Lower leg skin (tissue), 4 donors: ENCODE results near the gene ARHGEF1. TPM values are rescaled to one million over a fixed set of nuclear protein-coding genes. Genes with fewer than 3 reads are reported as not detected.

Experiments
- DNase-seq, 2 donors: peaks; one replicate each; pipeline ENCODE4 v3.0.0-alpha.2; 2019; ENCODE audit warnings: low spot score in 2 of 2
- H3K4me3 ChIP-seq: fragments of 200-600 bp; sonication (generic); 2 replicates; pipeline ENCODE4 v1.5.1; 2017; ENCODE audit warnings: mild to moderate bottlenecking, low read depth; ENCODE audit not compliant: poor library complexity, severe bottlenecking
- POLR2A ChIP-seq, 2 donors: fragments of 450-650 bp; IDR thresholded peaks; one replicate each; pipeline ENCODE4 v1.6.1; 2016 to 2017; ENCODE audit warnings: antibody characterized with exemption in 2 of 2, mild to moderate bottlenecking in 1 of 2, moderate library complexity in 1 of 2
- WGBS, 2 donors: methylation state at CpG; one replicate each; pipeline ENCODE4 v1.1.5; 2018; 5-methylcytosine and 5-hydroxymethylcytosine counted together
- intact Hi-C: fragments of 100-400 bp; cut with DNase I; formaldehyde crosslinking; loops from one replicate; pipeline ENCODE4 v1.15.0; 2023; ENCODE audit warnings: low total_unique reads
- total RNA-seq, 4 donors: library from RNA; depleted of rRNA; stranded (reverse); fragments of >200 nt; gene quantifications; one replicate each; pipeline ENCODE4 v1.1.0, GENCODE V29; 2016
- TF ChIP-seq, protein P1 (sequence below), 3 donors: fragments of 450-650 bp; IDR thresholded peaks; one replicate each; pipeline ENCODE4 v1.5.1; 2016; ENCODE audit warnings: antibody characterized with exemption in 3 of 3, mild to moderate bottlenecking in 3 of 3, moderate library complexity in 2 of 3

ARHGEF1 gene
- total RNA-seq, 4 donors from 2014 or later = 56.9 to 94.3 (median 68.7) TPM

DNA sequence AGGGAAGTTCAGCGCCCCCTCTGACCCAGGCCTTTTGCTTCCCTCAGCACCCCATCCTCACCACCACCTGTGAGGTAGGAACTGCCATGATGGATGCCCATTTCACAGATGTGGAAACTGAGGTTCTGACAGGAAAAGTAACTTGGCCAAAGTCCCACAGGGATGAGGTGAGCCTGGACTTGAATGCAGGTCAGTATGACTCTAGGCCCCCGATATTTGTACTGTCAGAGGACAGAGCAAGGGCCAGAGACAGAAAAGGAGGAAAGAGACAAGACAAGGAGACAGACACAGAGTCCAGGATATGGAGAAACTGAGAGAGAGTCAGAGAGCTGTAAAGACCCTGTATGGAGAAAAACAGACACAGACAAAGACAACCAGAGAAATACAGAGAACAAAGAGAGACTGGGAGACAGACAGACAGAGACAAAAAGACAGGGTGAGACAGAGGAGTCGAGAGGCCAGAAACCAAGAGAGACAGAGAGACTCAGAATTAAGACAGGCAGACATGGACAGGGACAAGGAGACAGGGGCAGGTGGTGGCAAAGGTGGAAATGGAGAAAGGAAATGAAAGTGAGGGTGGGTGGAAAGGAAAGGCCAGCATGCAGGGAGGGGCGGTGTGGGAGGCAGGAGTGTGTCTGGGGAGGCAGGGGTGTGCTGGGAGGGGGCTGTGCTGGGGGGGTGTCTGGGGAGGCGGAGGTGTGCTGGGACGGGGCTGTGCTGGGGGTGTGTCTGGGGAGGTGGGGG lies 40.2 kb downstream of the ARHGEF1 start:
- no peak overlapping the region for H3K4me3 ChIP-seq
- whole genome bisulfite sequencing, 2 donors = 30 to 42% methylated on average over 4 of the region's 6 CpGs
- no peak for TF ChIP-seq POLR2A (IDR thresholded peaks at IDR 0.05)
- TF ChIP-seq, protein P1, sequence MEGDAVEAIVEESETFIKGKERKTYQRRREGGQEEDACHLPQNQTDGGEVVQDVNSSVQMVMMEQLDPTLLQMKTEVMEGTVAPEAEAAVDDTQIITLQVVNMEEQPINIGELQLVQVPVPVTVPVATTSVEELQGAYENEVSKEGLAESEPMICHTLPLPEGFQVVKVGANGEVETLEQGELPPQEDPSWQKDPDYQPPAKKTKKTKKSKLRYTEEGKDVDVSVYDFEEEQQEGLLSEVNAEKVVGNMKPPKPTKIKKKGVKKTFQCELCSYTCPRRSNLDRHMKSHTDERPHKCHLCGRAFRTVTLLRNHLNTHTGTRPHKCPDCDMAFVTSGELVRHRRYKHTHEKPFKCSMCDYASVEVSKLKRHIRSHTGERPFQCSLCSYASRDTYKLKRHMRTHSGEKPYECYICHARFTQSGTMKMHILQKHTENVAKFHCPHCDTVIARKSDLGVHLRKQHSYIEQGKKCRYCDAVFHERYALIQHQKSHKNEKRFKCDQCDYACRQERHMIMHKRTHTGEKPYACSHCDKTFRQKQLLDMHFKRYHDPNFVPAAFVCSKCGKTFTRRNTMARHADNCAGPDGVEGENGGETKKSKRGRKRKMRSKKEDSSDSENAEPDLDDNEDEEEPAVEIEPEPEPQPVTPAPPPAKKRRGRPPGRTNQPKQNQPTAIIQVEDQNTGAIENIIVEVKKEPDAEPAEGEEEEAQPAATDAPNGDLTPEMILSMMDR (IDR thresholded peaks at IDR 0.05) = no peak
- DNase-seq = no peak
- intact Hi-C loops = no loop called here

DNA sequence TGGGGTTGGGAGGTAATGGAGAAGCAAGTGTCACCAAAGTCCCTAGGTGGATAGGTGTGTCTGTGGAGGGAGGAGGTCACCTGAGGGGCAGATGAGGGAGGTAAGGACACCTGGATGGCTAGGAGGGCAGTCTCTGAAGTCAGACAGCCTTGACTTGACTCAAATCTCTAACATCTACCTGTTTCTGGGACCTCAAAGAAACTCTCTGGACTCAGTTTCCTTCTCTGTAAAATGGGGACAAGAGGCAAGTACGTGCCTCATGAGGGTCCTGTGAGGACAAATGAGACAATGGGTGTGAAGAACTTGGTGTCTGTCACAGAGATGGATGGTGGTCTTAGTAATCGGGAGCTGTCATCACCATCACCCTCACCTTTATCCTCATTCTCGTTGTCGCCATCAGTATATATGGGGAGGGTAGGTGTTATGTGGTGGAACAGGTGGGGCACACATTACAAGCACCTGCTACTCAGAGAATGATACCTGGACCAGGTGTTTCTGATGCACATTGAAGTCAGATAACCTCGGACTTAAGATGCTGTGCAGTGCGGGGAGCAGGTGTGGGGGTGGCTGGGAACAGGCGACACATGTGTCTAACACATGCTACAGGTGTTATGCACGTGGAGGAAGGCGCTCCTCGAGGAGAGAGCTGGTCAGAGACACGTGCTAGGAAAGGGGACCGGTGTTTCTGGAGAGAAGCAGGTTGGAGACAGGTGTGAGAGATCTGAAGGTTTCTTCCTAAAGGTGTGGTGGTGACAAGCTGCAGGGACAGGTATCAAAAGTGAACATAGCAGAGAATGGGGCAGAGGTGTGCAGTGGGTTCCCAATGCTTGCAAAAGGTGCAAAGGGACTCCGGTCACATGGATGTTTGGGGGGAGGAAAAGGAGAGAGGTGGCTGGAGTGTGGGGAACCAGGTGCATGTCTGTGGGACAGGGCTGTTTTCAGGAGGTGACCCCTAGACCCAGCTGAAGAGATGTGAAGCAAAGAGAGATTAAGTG lies 41.5 kb downstream of the ARHGEF1 start:
- intact Hi-C loops = no loop called here
- no peak overlapping the region for H3K4me3 ChIP-seq
- 41 to 50% methylated on average over 13 of the region's 13 CpGs for WGBS, 2 donors
- no peak for DNase-seq
- no peak for TF ChIP-seq POLR2A (IDR thresholded peaks at IDR 0.05)
- TF ChIP-seq, protein P1 (IDR thresholded peaks at IDR 0.05) = no peak

DNA sequence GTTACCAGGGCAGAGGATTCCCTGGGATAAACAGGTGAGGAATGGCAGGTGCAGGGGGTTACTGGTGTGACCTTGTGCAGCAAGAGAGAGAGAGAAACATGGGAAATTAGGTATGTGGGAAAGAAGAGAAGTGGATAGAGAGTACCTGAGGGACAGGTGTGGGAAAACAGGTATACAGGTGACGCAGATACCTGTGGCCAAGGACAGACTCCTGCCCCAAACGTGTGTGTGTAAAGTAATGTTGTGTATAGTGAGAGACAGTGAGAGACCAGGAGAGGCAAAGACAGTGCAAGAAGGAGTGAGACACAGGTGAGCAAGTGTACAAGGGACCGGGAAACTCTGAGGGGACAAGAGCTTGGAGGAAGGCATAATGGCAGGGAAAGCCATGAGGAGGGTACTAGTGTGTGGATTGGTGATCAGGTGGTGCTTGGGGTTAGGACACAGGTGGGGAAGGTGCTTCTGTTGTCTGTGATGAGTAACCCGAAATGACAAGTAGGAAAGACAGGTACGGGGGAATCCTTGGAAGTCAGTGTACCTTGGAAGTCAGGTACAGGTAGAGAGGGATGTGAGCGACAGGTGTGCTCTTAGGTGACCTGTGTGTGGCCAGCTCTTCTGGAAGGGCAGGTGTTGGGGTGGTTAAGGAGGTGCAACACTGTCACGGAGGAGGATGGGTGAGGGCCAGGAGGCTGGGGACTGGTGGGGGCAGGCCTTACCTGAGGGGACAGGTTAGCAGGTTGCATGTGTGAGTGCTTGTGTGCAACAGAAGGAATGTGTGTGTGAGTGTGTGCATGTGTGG lies 42.4 kb downstream of the ARHGEF1 start:
- intact Hi-C loops = no loop called here
- no peak overlapping the region for H3K4me3 ChIP-seq
- DNase-seq = no peak
- TF ChIP-seq, protein P1 (IDR thresholded peaks at IDR 0.05) = no peak
- TF ChIP-seq POLR2A (IDR thresholded peaks at IDR 0.05) = no peak
- 46 to 47% methylated on average over 7 of the region's 7 CpGs for WGBS, 2 donors

DNA sequence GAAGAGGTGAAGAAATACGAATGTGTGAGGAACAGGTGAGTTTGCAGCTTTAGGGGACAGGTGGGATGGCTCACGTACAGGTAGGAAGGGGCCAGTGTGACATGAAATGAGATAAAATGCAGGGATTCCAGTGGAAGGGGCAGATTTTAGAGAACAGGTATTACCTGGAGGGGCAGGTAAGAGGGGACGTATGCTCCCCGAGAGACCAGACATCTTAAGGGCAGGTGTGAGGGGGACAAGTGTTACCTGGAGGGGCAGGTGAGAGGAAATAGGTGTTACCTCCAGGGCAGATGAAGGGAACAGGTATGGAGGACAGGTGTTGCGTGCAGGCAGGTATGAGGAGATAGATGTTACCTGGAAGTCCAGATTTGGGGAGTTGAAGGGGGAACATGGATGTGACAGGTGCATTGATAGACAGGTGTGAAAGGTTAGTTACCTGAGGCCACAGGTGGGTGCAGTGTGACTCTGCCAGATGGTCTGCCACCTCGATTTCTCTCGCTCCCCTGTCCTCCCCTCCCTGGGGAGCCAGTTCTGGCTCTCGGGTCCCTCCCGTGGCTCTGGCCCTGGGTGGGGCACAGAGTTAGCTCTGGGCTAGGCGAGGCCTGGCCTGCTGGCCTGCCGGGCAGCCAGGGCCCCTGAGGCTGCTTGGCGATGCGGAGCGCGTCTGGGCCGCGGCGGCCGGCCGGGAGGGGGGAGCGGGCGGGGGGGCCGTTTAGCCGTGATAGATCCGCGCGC lies 43.2 kb downstream of the ARHGEF1 start:
- no peak for DNase-seq
- no peak for TF ChIP-seq POLR2A (IDR thresholded peaks at IDR 0.05)
- TF ChIP-seq, protein P1 (IDR thresholded peaks at IDR 0.05) = no peak
- WGBS, 2 donors = 25 to 33% methylated on average over 19 to 24 of the region's 27 CpGs
- H3K4me3 ChIP-seq = no peak overlapping the region
- intact Hi-C loops = no loop called here
